GM18909 (cell line): ENCODE results near the gene FOXF1.

Source experiments
- ATAC-seq: cut with Tn5 transposase; IDR thresholded peaks from one replicate; pipeline ENCODE4 v1.9.1; 2021; ENCODE audit warnings: mild to moderate bottlenecking; ENCODE audit not compliant: unreplicated experiment, poor library complexity

Gene FOXF1

DNA sequence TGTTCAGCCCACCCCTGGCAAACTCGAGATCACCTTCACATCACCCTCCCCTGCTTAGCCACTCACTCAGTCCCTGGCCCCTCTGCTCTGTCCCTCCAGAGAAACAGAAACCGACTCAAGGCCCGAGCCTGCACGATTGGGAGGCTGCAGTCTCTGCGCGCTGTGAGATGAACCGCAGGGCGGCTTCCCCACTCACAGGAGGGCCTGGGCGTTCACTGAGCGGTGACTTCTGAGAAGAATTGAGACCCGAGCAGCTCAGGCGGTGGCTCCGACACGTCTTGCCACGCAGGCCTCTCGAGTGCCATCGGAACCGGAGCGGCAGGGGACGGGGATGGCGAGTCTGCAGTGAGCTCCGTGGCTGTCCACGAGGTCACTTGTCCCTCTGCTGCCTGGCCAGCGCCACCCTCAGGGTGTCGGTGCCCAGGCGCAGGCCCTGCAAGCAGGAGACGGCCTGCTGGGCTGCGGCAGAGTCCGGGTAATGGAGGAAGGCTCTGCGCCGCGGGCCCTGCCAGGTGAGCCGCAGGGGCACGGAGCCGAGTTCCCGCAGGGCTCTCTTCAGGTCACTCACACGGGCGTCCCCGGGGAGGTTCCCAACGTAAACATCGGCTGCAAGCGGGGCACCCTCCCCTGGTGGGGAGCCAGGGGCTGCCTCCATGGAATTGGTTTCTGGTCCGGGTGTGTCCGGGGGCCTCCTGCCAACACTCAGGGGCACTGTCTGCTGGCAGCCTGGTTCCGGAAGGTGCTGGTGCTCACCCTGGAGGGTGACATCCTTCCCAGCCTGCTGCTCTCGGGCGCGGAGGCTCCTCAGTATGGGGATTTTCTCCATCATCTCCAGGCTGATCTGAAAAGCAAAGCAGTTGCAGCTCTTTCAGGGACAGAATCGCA is 21.6 kb downstream of the FOXF1 start:
- no peak for ATAC-seq

- ATAC-seq, result no peak
Measured at GRCh38 chr16:86532526-86532815, 22.1 kb downstream of the FOXF1 start.

GRCh38 chr16:86533076-86533475 is 22.7 kb downstream of the FOXF1 start:
- no peak for ATAC-seq

DNA sequence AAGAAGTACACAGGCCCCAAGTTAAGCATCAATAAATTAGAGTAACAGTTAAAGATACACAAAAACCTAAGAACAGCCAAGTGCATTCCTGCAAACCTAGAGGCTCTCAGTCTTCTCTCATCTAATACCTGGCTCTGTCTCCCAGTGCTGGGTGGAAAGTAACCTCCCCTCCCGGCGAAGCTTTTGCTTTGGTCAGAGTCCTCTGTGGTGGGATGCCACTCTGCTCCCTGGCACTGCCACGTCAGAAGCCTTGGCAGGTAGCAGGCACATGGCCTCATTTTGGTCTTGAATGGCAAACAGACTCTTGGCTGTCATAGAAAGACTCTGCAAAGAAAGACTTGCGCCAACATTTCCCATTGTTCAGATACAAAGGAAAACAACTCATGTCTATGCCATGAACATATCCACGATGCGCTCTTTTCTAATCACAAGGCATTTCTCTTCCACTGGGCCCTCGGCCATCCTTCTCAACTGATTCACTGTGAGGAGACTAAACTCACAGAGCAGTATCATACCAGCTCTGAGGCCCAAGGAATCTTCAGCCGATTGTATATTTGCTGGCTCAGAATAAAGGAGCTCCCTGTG is 23.5 kb downstream of the FOXF1 start:
- no peak for ATAC-seq

GRCh38 chr16:86534779-86535615 is 24.7 kb downstream of the FOXF1 start:
- ATAC-seq, result no peak

DNA sequence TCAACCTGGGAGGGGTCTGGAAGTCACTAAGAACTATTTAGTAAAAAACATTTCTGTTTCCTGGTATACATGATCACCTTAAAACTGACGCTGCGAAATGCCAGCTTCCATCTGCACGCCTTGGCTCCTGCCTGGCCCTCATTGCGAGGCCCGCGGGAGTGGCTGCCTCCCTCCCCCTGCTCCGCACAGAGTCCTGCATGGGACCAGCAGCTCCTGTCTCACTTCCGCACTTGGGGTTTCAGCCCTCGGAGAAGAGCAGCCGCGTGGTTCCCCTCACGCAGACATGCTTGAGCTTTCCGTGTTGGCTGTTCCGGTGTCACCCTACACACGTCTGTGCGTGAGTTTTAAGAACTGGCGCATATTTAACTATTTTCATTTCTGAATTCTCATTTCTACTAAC is 26.3 kb downstream of the FOXF1 start:
- no peak for ATAC-seq

DNA sequence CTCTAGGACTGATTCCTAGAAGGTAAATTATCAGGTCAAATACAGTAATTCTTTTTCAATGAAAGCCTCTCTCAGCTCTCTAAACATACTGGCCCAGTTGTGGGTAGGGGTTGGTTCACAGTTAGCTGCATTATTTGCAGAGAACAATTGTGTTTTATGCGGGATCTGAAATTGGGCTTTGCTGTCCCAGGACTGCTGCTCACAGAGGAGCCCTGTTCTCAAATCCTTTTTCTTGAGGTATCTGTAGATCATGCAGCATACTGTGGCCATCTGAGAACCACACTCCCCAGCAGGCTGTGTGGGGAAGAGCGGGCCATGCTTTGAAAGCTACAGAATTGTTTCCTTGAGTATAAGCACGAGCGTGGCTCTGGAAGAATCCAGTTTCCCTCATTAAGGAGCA is 27.2 kb downstream of the FOXF1 start:
- ATAC-seq, result no peak

- no peak for ATAC-seq
Measured at GRCh38 chr16:86538196-86538780, 28.0 kb downstream of the FOXF1 start.

GRCh38 chr16:86540894-86541293 is 30.6 kb downstream of the FOXF1 start:
- no peak for ATAC-seq

DNA sequence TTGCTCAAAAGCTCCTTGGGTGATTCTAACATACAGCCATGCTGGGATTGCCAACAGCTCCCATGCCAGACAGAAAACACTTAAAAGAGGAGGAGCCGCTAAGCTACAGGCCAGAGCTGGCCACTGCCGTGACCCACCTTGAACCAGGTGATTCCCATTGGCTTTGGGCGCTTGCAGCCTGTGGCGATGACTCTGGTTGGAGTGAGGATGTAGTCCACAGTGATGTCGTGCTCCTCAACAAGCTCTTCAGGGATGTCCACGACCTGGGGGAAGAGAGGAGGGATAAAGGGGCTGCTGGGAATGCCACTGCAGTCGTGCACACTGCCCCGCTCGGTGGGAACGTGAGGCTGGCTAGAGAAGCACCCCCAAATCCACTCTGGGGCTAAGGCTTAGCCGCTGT is 31.2 kb downstream of the FOXF1 start:
- no peak for ATAC-seq

DNA sequence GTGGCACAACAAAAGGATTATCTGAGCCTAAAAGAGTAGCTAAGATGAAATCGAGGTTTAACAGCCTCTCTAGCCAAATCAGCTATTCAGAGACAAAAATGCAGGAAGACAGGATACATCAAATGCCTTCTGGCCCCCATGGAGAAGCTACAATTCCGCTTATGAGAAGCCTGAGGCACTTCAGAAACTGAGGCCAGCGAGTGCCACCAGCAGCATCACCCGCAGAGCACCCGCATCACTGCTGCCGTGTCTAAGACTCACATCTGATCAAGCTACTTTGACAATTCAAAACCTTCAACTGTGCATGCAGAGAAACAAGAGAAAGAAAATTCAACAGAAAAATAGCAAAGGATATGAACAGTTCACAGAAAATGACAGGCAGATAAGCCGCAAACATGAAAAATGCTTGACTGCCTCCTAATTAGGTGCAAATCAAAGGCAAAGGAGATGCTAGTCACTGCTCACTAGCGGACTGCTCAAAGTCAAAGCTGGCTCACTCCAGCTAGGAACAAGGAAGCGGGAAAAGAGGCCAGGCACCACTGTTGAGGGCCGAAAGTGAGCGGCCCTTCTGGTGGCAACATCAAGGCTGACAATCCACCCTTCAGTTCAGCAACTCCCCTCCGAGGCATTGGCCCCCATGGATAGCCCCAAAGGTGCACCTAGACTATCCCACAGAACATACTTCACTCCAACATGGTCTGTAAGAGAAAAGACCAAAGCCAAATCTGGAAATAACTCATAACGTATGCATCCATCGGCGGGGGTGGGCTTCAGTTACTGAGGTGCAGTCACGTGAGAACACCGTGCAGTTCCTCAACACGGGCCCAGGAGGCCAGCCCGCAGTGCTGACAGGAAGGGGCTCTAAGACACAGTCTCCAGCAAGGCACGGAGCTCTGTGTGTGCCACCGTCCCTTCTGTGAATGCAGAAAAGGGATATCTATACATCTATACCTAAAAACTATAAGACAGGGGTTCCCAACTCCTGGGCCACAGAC is 32.7 kb downstream of the FOXF1 start:
- ATAC-seq, result no peak

DNA sequence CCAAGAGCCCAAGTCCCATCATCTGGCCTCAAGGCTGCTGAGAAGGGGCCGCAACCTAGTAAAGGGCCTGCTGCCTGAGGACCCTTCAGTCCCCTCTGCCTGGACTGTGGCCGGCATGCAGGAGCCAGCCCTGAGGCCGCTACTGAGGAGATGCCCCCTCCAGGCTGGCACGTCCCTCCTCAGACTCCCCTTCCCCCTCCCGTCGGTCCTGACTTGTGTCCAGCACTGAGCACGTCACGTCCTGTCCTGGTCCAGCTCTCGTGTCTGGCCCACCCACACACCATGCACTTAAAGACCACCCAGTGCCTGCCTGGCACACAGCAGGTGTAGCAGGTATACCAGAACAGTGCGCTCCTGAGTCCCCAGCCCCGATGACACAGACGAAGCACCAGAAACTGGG is 35.2 kb downstream of the FOXF1 start:
- no peak for ATAC-seq

- ATAC-seq, result no peak
Measured at GRCh38 chr16:86545954-86546637, 35.8 kb downstream of the FOXF1 start.

- ATAC-seq, result no peak
Measured at GRCh38 chr16:86546638-86547013, 36.3 kb downstream of the FOXF1 start.

DNA sequence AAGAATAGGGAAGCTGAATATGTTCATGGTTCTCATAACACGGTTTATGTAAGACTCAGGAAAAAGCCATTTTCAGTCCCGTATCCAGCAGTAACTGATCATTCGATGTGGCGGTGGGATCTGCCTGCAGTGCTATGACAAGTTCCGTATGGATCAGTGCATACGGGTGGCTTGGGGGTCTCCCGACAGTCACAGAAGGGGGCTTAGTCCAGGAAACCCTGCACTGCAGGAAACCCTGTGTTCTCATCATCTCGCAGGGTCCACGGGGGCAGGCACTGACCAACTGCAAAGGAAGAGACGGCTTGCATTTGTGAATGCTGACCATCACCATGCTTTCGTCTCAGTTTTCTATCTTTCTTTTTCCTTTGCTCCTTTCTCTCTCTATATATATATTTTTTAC is 37.0 kb downstream of the FOXF1 start:
- ATAC-seq, result no peak

DNA sequence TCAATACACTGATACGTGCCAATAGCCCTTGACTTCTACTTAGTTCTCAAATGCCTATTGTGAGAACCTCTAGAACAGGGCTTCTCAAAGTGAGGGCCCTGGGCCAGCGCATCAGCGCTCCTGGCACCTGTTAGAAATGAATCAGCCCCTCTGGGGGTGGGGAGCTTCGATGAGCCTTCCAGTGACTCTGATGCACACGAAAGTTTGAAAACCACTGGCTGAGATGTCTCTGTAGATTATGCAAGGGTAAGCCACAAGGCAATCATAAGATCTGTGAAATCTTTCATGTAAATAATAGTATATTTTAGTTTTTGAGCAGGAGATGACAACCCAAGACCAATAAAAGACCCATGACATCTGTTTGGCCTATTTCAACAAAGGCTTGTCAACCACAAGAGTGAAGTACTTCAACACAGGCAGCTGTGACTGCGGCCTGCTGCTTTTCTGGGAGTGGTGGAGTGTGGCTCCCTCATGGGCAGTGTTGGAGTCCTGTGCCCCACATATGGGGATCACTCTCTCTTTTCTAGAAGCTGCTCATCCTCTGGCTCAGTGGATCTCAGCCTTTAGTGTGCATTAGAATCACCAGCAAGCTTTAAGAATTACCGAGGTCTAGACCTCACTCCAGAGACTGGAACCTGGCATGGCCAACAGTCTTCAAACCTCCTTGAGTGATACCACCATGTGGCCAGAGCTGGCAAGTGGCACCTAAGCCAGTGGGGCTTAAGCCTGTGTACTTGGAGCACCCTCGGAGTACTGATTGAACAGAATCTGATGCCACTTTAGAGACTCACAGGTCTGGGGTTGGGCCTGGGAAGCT is 39.0 kb downstream of the FOXF1 start:
- ATAC-seq, result no peak

GRCh38 chr16:86549893-86550190 is 39.5 kb downstream of the FOXF1 start:
- no peak for ATAC-seq

- no peak for ATAC-seq
Measured at GRCh38 chr16:86550281-86550680, 40.0 kb downstream of the FOXF1 start.

DNA sequence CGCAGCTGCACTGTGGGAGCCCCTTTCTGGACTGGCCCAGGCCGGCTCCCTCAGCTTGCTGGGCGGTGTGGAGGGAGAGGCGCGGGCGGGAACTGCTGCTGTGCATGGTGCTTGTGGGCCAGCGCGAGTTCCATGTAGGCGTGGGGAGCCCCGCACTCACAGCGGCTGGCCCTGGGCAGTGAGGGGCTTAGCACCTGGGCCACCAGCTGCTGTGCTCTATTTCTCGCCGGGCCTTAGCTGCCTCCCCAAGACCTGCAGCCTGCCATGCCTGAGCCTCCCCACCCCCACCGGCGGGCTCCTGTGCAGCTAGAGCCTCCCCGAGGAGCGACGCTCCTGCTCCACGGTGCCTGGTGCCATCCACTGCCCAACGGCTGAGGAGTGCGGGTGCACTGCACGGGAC is 43.0 kb downstream of the FOXF1 start:
- no peak for ATAC-seq
